Loucy (cell line): Measurements from ENCODE around the gene RRP1B.

Experiments used
- CTCF ChIP-seq: fragments of 200-600 bp; sonication (generic); conservative IDR thresholded peaks from 2 replicates; pipeline ENCODE4 v1.5.1; 2014; ENCODE audit warnings: mild to moderate bottlenecking, antibody characterized with exemption, low read length
- EZH2phosphoT487 ChIP-seq: fragments of 200-600 bp; IDR thresholded peaks from 2 replicates; pipeline ENCODE4 v1.6.1; 2018; ENCODE audit warnings: antibody characterized with exemption, mild to moderate bottlenecking, moderate library complexity, borderline replicate concordance

GRCh38 chr21:43684424-43684823 is 25.1 kb downstream of the RRP1B start:
- TF ChIP-seq CTCF (no peak), EZH2phosphoT487 (no peak)
